Measurements from ENCODE around the gene DLX4. TPM values are rescaled to one million over a fixed set of nuclear protein-coding genes. Genes with fewer than 3 reads are reported as not detected.

Gene DLX4
- total and polyA plus RNA-seq, 10 of the 15 experiments (the other 5 are each of a cell fraction or from before 2014, with no cell fraction given): 0.05 to 0.29 (median 0.15) TPM

DNA sequence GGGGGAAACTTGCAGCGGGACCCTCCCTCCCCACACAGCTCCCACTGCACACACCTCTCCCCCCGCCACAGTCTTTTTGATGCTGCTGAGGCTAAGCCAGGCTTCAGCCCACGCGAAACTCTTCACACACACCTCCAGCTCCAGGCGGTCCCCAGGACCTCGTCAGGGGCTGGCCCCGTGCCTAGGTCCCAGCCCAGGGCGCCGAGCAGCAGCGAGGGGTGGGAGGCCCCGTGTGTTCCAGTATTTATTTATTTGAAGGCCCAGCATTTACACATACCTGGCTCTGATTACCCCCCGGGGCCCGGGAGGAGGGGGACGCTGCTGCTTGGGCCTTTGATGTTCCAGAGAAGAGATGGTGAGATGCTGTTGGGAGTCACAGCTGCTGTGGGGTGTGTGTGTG lies 44.9 kb upstream of the DLX4 start:
- Histone ChIP-seq H3K4me3 (no peak overlapping the region), H3K27ac (ENCODE audit: control insufficient read depth, insufficient read depth) (no peak overlapping the region), H3K79me2 (ENCODE audit: control insufficient read depth, insufficient read depth, low read length) (no peaks in the 10 kb centered on the region), H3K4me1 (ENCODE audit: control insufficient read depth, insufficient read depth, low read length) (no peaks in the 10 kb centered on the region), H3K9me3 (replicated peaks; ENCODE audit: control insufficient read depth, insufficient read depth, low read length) (no peaks in the 10 kb centered on the region), H3K9ac (ENCODE audit: control insufficient read depth, insufficient read depth, low read length) (no peak overlapping the region), H3K27me3 (replicated peaks in 1 of 2; ENCODE audit: control insufficient read depth in 2 of 2, insufficient read depth in 2 of 2, low read length in 1 of 2) (peaks cover 0 to 4% of the 10 kb centered on the region in 2 experiments; a peak in 2 of 4 replicates), H2AFZ (ENCODE audit: control insufficient read depth, low read depth, low read length) (no peak overlapping the region), H3K4me2 (ENCODE audit: control insufficient read depth, insufficient read depth) (no peak overlapping the region), H3K36me3 (ENCODE audit: control insufficient read depth in 2 of 2, insufficient read depth in 2 of 2, low read length in 1 of 2) (no peaks in the 10 kb centered on the region), H4K20me1 (ENCODE audit: control insufficient read depth, insufficient read depth) (no peaks in the 10 kb centered on the region)
- RAD21 ChIA-PET (ENCODE audit: unreplicated experiment): no interaction called here
- 11% methylated on average over 14 of the region's 14 CpGs for WGBS (ENCODE audit: insufficient coverage, insufficient replicate concordance, low lambda C conversion rate, missing lambda C conversion rate)
- FAIRE-seq (no peak), DNase-seq (ENCODE audit: low read depth, low spot score) (no peak), ATAC-seq (no peak)
- CTCF ChIA-PET: no interaction called here
- in situ Hi-C loops (cut with MboI) (no loop called here), intact Hi-C loops (cut with micrococcal nuclease; ENCODE audit: unreplicated experiment) (no loop called here)
- TF ChIP-seq, protein P1, sequence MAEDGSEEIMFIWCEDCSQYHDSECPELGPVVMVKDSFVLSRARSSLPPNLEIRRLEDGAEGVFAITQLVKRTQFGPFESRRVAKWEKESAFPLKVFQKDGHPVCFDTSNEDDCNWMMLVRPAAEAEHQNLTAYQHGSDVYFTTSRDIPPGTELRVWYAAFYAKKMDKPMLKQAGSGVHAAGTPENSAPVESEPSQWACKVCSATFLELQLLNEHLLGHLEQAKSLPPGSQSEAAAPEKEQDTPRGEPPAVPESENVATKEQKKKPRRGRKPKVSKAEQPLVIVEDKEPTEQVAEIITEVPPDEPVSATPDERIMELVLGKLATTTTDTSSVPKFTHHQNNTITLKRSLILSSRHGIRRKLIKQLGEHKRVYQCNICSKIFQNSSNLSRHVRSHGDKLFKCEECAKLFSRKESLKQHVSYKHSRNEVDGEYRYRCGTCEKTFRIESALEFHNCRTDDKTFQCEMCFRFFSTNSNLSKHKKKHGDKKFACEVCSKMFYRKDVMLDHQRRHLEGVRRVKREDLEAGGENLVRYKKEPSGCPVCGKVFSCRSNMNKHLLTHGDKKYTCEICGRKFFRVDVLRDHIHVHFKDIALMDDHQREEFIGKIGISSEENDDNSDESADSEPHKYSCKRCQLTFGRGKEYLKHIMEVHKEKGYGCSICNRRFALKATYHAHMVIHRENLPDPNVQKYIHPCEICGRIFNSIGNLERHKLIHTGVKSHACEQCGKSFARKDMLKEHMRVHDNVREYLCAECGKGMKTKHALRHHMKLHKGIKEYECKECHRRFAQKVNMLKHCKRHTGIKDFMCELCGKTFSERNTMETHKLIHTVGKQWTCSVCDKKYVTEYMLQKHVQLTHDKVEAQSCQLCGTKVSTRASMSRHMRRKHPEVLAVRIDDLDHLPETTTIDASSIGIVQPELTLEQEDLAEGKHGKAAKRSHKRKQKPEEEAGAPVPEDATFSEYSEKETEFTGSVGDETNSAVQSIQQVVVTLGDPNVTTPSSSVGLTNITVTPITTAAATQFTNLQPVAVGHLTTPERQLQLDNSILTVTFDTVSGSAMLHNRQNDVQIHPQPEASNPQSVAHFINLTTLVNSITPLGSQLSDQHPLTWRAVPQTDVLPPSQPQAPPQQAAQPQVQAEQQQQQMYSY (CRISPR knock-in tag; IDR thresholded peaks at IDR 0.05): no peak
- TF ChIP-seq, protein P2, sequence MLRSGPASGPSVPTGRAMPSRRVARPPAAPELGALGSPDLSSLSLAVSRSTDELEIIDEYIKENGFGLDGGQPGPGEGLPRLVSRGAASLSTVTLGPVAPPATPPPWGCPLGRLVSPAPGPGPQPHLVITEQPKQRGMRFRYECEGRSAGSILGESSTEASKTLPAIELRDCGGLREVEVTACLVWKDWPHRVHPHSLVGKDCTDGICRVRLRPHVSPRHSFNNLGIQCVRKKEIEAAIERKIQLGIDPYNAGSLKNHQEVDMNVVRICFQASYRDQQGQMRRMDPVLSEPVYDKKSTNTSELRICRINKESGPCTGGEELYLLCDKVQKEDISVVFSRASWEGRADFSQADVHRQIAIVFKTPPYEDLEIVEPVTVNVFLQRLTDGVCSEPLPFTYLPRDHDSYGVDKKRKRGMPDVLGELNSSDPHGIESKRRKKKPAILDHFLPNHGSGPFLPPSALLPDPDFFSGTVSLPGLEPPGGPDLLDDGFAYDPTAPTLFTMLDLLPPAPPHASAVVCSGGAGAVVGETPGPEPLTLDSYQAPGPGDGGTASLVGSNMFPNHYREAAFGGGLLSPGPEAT (IDR thresholded peaks at IDR 0.05; ENCODE audit: low read depth): no peak
- TF ChIP-seq HDAC6 (IDR thresholded peaks at IDR 0.05; ENCODE audit: unreplicated experiment): no peak
- no peak for TF ChIP-seq MTA3 (IDR thresholded peaks at IDR 0.05; ENCODE audit: borderline replicate concordance, low read length)
- no peak for TF ChIP-seq PAX8 (IDR thresholded peaks at IDR 0.05)
- no peak for TF ChIP-seq ZNF622 (IDR thresholded peaks at IDR 0.05)
- no peak for TF ChIP-seq MYC (IDR thresholded peaks at IDR 0.05; ENCODE audit: insufficient read depth, insufficient read length, insufficient replicate concordance, low read length, severe bottlenecking)
- no peak for TF ChIP-seq BRCA1 (IDR thresholded peaks at IDR 0.05; ENCODE audit: low read depth, low read length)
- no peak for TF ChIP-seq NFIC (IDR thresholded peaks at IDR 0.05; ENCODE audit: low read depth, low read length)
- no peak for TF ChIP-seq ZNF217 (IDR thresholded peaks at IDR 0.05)
- no peak for TF ChIP-seq ZBTB33 (IDR thresholded peaks at IDR 0.05)
- TF ChIP-seq TBL1XR1 (IDR thresholded peaks at IDR 0.05; ENCODE audit: low read depth, low read length): no peak
- SMC1A ChIA-PET (ENCODE audit: uncharacterized antibody, unreplicated experiment): no interaction called here
- BruUV-seq (replicated peaks): no TSS peak
- POLR2A ChIA-PET: no interaction called here
